GM19351 (cell line): ENCODE data around the gene CAMKK2.
A peak's percentile ranks its signal among the peaks of the same experiment; 100 is the strongest.
"Not testable (repeated sequence)": the region's sequence is repeated elsewhere in the genome, so short reads cannot be mapped to it uniquely, and the experiment has no call there.

Experiments
- ATAC-seq: cut with Tn5 transposase; IDR thresholded peaks from one replicate; pipeline ENCODE4 v1.9.1; 2021; ENCODE audit warnings: mild to moderate bottlenecking, moderate library complexity; ENCODE audit not compliant: unreplicated experiment

CAMKK2 gene

GRCh38 chr12:121250359-121250758 is 46.1 kb downstream of the CAMKK2 start:
- no peak for ATAC-seq

DNA sequence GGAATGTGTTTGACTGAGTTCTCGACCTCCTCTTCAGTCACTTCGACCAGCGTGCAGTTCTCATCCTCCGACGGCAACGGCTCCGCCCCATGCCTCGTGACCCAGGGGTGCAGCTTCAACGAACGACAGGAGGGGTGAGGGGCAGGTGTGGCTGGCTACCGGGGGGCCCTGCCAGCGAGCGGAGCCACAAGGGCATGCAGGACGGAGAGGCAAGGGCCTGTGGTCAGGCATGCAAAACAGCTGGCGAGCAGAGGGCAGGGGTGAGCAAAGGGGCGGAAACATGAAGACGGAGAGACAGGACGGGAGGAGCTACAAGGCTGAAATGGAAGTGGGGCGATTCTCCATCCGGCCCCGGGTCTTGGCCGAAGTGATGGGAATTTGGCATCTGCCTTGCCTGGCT is 47.9 kb downstream of the CAMKK2 start:
- peak; percentile 91 for ATAC-seq

- ATAC-seq, result no peak
These were observed 49.5 kb downstream of the CAMKK2 start for GRCh38 chr12:121246893-121247557.

DNA sequence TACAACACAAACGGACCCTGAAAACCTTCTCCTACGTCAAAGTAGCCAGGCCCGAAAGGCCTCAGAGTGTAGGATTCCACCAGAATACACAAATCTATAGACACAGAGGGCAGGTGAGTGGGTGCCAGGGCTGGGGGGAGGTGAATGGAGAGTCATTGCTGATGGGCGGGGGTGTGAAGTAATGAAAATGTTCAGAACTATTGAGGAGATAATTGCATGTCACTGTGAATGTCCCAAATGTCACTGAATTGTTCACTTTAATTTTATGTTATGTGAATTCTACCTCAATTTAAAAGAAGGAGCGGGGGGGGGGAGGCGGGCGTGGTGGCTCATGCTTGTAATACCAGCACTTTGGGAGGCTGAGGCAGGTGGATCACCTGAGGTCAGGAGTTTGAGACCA is 50.6 kb downstream of the CAMKK2 start:
- no peak for ATAC-seq

- no peak for ATAC-seq
These were observed 51.5 kb downstream of the CAMKK2 start for GRCh38 chr12:121245031-121245430.

DNA sequence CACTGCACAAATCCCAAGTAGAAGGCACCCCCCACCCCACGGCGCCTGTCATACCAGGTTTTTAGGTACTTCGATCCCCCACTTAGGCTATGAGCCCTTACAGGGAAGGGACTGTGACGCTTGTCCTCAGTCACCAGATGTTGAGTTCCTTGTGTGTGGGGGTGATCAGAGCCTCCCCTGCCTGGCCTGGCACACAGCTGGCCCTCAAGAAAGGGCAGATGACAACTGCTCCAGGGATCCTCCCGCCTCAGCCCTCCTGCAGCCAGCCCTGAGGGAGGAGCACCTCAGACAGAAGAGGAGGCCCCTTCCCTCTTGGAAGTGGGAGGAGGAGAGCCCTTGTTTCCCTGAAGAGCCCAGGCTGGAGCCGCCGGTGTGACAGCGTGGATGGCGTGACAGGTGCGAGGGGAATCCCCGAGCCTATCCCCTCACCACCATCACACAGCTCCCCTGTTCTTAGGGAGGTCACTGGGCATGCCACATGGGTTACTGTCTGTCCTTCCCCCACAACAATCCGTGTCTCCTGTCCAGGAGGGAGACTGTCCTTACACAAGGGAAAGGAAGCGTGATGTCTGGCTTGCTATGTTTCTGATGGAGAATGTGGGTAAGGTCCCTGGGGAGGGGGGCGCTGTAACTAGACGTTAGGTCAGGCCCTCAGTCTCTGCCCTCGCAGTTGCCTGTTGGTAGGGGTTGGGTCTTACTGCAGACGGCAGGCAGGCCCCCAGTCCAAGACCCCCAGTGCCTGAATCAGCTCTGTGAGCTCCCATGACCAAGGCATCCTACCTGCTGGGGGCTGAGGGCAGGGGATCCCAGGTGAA is 55.1 kb downstream of the CAMKK2 start:
- ATAC-seq, result no peak

DNA sequence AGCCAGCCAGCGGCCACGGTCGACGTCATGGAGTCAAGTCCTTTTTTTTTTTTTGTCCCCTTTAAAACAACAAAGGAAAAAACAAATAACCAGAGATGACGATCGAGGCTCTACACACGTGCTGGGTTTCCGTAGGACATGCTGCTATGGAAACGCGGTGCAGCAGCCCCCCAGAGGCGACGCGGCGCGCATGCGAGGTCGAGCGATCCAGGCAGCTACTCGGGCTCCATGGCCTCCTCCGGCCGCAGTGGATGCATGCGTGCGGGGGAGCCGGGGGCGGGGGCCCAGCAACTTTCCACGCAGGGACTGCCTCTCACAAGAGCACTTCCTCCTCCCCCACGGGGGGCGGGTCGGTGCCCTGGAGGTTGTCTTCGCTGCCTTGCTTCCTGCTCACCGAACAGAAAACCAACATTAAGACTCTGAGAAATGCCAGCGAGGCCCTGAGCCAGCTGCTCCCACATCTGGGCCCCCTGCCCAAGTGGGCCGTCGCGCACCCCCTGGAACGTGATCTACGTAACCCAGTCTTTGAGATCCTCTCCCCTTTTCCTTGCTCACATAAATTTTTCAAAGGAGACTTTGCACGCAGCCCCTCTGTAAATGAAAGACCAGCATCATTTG is 55.9 kb downstream of the CAMKK2 start:
- ATAC-seq, result no peak

- no peak for ATAC-seq
These were observed 56.5 kb downstream of the CAMKK2 start for GRCh38 chr12:121240062-121240420.

GRCh38 chr12:121239351-121240061 is 57.0 kb downstream of the CAMKK2 start:
- ATAC-seq, result no peak

DNA sequence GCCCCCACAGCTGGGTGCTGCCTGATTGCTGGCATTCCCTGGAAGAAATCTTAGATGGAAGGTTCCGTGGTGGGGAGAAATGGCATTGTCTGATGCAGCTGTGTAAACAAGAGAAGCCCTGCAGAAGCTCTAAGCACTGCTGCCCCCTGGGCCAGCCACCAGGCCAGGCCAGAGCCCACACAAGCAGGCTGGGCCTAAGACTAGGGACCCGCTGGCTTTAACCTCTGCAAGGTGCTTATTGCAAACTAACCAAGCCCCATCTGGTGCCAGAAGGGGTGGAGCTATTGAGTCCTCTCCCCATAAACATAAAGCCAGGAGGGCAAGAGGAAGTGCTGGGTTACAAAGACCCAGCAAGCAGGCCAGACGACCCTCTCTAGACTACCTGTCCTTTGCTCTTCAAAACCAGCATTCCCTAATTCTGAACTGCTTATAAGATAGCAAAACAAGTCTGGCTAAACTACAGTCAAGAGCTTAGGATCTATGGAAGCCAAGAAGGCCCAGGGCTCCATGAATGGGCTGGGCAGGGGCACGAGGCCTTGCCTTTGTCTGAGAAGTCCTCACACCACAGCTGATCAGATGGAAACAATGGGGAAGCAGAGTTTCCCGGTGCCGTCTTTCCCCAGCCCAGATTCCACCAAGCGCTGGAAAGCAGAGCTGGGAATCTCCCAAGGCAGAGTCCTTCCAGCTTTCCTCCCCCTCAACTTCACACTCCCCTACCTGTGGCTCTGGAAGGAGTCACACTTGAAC is 57.7 kb downstream of the CAMKK2 start:
- no peak for ATAC-seq

DNA sequence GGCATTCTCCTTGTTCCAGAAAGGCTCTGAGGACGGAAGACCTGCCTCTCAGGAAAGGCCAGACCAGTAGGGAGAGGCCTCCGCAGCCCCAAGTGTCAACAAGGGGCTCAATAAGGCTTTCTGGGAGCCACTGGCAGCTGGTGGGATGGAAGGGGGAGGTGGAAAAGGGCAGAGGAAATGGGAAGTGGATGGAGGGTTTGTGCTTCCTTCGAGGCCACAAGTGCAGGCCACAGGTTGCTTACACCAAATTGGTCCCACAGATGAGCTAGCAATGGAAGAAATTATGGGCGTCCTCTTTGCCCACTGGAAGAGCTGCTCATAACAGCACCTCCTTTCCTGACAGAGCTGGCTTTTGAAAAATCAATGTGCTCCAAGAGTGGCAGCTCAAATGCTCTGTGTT is 58.4 kb downstream of the CAMKK2 start:
- no peak for ATAC-seq

GRCh38 chr12:121237415-121237814 is 59.1 kb downstream of the CAMKK2 start:
- ATAC-seq, result no peak

DNA sequence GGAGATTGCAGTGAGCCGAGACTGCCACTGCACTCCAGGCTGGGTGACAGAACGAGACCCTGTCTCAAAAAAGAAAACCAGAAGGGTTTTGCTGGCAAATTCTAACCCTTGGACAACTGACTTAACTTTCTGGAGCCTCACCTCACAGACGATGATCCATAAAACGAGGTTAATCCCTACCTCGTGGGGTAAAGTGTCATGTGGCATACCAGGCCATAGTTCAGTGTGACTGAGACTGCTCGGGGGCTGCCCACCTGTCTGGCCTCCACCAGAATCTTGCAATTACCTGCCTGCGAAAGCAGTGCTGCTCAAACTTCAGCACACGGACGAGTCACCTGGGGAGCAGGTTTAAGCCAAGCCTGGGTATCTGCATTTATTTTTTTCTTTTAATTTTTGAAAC is 59.7 kb downstream of the CAMKK2 start:
- no peak for ATAC-seq

- no peak for ATAC-seq
These were observed 62.9 kb downstream of the CAMKK2 start for GRCh38 chr12:121233628-121234020.

DNA sequence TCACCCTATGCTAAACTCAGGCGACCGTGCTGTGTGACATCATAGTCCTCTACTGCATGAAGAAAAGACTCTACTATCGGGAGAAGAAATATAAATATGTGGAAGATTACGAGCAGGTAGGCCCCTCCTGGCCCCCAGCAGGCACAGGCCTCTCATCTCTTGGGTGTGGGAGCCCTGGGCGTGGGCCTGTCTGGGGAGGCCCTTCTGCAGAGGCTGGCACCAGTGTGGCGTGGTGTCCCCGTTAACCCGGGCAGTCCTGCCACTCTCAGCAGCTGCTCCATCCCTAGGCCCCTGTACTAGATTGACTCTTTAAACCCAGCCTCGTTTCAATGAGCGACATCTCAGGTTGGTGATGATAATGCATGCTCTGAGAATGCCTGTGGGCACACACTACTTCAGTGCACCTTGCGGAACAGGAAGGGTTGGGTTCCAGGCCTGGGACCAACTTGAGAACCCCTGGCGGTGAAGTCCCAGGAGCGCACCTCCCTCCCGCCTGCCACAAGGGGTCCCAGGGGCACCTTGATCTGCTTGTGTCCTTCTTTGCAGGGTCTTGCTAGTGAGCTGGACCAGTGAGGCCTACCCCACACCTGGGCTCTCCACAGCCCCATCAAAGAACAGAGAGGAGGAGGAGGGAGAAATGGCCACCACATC is 63.4 kb downstream of the CAMKK2 start:
- no peak for ATAC-seq

DNA sequence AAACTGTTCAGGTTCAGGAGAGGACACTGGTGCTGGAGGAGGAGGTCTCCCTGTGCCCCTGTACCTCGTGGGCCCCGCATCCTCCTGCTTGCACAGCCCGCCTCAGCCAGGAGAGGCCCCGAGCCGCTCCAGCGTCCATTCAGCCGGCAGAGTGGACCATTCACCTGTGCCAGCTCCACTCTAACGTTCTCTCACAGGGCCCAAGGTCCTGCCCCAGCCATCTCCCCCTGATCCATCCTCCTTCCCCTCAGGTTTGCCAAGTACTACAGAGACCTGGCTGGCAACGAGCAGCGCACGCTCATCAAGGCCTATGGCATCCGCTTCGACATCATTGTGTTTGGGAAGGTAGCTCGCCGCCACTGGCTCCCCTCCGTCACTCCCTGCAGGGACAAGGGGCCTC is 64.3 kb downstream of the CAMKK2 start:
- no peak for ATAC-seq

DNA sequence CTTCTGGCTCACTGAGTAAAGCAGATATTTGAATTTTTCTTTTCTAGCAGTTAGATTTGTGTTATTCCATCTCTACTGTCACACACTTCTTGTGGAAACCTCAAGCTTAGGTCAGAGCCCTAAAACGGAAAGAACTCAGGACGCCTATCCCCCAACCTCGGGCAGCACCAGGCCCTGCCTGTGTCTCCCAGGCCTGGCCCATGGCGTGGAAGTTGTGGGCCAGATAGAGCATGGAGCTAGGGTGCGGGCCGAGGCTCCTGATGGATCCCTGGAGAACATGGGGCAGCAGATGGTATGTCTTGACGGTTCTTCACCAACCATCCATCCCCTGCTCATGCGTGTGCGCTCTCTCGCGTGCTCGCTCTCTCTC is 66.0 kb downstream of the CAMKK2 start:
- ATAC-seq, result no peak

GRCh38 chr12:121229826-121230537 is 66.5 kb downstream of the CAMKK2 start:
- ATAC-seq, result not testable (repeated sequence)

DNA sequence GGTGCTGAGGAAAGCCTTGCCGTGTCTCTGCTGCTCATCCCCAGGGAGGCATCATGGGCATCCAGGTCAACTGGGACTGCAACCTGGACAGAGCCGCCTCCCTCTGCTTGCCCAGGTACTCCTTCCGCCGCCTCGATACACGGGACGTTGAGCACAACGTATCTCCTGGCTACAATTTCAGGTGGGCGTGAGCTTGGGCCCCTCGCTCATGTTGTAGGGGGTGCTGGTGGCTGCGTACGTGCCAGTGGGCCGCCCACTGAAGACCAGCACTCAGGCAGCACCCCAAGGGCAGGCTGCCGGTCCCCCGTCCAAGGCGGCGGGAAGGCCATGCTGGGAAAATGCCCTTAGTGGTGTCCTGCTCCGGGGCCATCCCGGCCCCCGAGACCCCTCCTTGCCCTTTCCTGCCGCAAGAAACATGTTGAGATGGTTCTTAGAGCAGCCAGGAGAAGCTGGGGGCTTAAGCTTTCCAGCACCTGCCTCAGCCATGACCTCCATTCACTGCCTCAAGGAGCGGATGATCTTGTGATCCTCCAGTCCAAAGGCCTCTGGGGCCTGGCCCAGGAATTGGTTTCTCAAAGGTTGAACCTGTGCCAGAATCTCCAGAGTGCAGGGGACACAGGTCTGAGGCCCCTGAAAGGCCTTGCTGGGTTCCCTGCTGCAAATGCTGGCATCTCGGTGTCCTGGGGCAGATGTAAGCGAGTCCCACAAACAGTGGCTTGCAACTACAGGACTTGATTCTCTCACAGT is 67.4 kb downstream of the CAMKK2 start:
- ATAC-seq, result no peak
